Measurements from ENCODE around the gene IMPG1.

Gene IMPG1

GRCh38 chr6:75884822-75885221 is 187.6 kb downstream of the IMPG1 start:
- no peak for DNase-seq

- DNase-seq: no peak
These were observed 189.7 kb downstream of the IMPG1 start for GRCh38 chr6:75882734-75883133.

GRCh38 chr6:75880305-75880704 is 192.2 kb downstream of the IMPG1 start:
- DNase-seq: no peak

- DNase-seq: no peak
These were observed 196.3 kb downstream of the IMPG1 start for GRCh38 chr6:75876152-75876551.

- no peak for DNase-seq
These were observed 198.2 kb downstream of the IMPG1 start for GRCh38 chr6:75874224-75874623.

Data from CD4-positive, alpha-beta T cell treated with Interleukin-10 for 1 hour (primary cell).